OCI-LY7 (cell line): ENCODE data around the gene LILRA2. TPM values are rescaled to one million over a fixed set of nuclear protein-coding genes. Genes with fewer than 3 reads are reported as not detected.

Experiments
- BruUV-seq: library from RNA; stranded (reverse); fragments of 400-500 nt; replicated peaks from 2 replicates; lab custom pipeline; 2021; lab: Mats Ljungman, UMichigan
- CTCF ChIA-PET: fragments of 300-600 bp; sonication (Branson Sonifier 250); formaldehyde crosslinking; loops from one replicate; lab custom pipeline; 2022; ENCODE audit warnings: antibody characterized with exemption; ENCODE audit not compliant: unreplicated experiment; lab: Charles Lee
- POLR2A ChIA-PET: fragments of 300-600 bp; sonication (Branson Sonifier 250); formaldehyde crosslinking; loops from one replicate; lab custom pipeline; 2022; ENCODE audit warnings: antibody characterized with exemption; lab: Charles Lee
- DNase-seq: peaks from one replicate; pipeline ENCODE4 v3.0.0-alpha.2; 2015; ENCODE audit warnings: low spot score
- H2AFZ ChIP-seq: fragments of 200-600 bp; sonication (generic), shearing (Covaris generic); 2 replicates; pipeline ENCODE4 v1.6.1; 2014; ENCODE audit warnings: mild to moderate bottlenecking, antibody characterized with exemption, low read length, moderate library complexity
- H3K27ac ChIP-seq: fragments of 200-600 bp; sonication (generic); 2 replicates; pipeline ENCODE4 v1.5.1; 2014; ENCODE audit warnings: mixed run types, low read depth, mild to moderate bottlenecking, moderate library complexity, low read length, inconsistent platforms; ENCODE audit not compliant: poor library complexity, severe bottlenecking
- H3K36me3 ChIP-seq: fragments of 200-600 bp; sonication (generic); 2 replicates; pipeline ENCODE4 v1.6.1; 2014; ENCODE audit warnings: mild to moderate bottlenecking, antibody characterized with exemption, low read length, moderate library complexity, mixed read lengths; ENCODE audit not compliant: insufficient read depth
- H3K4me1 ChIP-seq: fragments of 200-600 bp; sonication (generic); 2 replicates; pipeline ENCODE4 v1.5.1; 2014; ENCODE audit warnings: mild to moderate bottlenecking, low read length; ENCODE audit not compliant: insufficient read depth, poor library complexity, severe bottlenecking
- H3K4me2 ChIP-seq: fragments of 200-600 bp; sonication (generic); 2 replicates; pipeline ENCODE4 v1.6.1; 2014; ENCODE audit warnings: mild to moderate bottlenecking, low read length
- H3K4me3 ChIP-seq: fragments of 200-600 bp; sonication (generic); 2 replicates; pipeline ENCODE4 v1.5.1; 2014; ENCODE audit warnings: mild to moderate bottlenecking, low read depth, low read length; ENCODE audit not compliant: poor library complexity, severe bottlenecking
- H3K79me2 ChIP-seq: fragments of 200-600 bp; sonication (generic); 2 replicates; pipeline ENCODE4 v1.6.1; 2016; ENCODE audit warnings: low read depth, mild to moderate bottlenecking, low read length, moderate library complexity, mixed read lengths; ENCODE audit not compliant: insufficient read depth
- H3K9me2 ChIP-seq: fragments of 200-600 bp; sonication (generic); 2 replicates; pipeline ENCODE4 v1.6.1; 2016; ENCODE audit warnings: mild to moderate bottlenecking, low read length, mixed read lengths; ENCODE audit not compliant: insufficient read depth
- H3K9me3 ChIP-seq: fragments of 200-600 bp; sonication (generic); 2 replicates; pipeline ENCODE4 v1.6.1; 2014; ENCODE audit warnings: mild to moderate bottlenecking, mixed run types, low read length, mixed read lengths
- H4K20me1 ChIP-seq: fragments of 200-600 bp; sonication (generic); 2 replicates; pipeline ENCODE4 v1.6.1; 2014; ENCODE audit warnings: mild to moderate bottlenecking, antibody characterized with exemption, low read length, moderate library complexity, mixed read lengths; ENCODE audit not compliant: insufficient read depth
- CTCF ChIP-seq: fragments of 200-600 bp; sonication (generic); conservative IDR thresholded peaks from 2 replicates; pipeline ENCODE4 v1.5.1; 2014; ENCODE audit warnings: mild to moderate bottlenecking, antibody characterized with exemption, low read length, moderate library complexity, mixed read lengths
- EZH2phosphoT487 ChIP-seq: fragments of 200-600 bp; sonication (generic); IDR thresholded peaks from 2 replicates; pipeline ENCODE4 v1.6.1; 2018; ENCODE audit warnings: low read depth, borderline replicate concordance, mild to moderate bottlenecking, mixed run types, antibody characterized with exemption, low read length, moderate library complexity, mixed read lengths
- intact Hi-C: fragments of 100-400 bp; cut with micrococcal nuclease; formaldehyde crosslinking; loops from one replicate; pipeline ENCODE4 v1.10.0; 2022; ENCODE audit not compliant: unreplicated experiment
- total RNA-seq, 2 experiments: library from RNA; depleted of rRNA in 1 of 2; stranded (reverse); fragments of >200 nt in 1 of 2; shearing (Covaris generic) in 1 of 2; gene quantifications; 2 replicates each; pipeline ENCODE4 v1.2.3, GENCODE V29; 2014 to 2022

Gene LILRA2
- total RNA-seq, 2 experiments from 2014 or later, result 0.38 to 5.5 TPM

- Histone ChIP-seq H2AFZ (no peak overlapping the region), H3K36me3 (no peaks in the 10 kb centered on the region), H3K9me2 (no peaks in the 10 kb centered on the region), H3K9me3 (no peaks in the 10 kb centered on the region), H3K79me2 (no peaks in the 10 kb centered on the region), H3K4me2 (no peak overlapping the region), H3K27ac (no peak overlapping the region), H3K4me3 (no peak overlapping the region), H4K20me1 (no peaks in the 10 kb centered on the region), H3K4me1 (peaks cover 17% of the 10 kb centered on the region)
- ChIA-PET POLR2A (no interaction called here), CTCF (no interaction called here)
- no peak for DNase-seq
- intact Hi-C loops, result no loop called here
- TF ChIP-seq CTCF (no peak), EZH2phosphoT487 (no peak)
- BruUV-seq, result no TSS peak
These were observed 39.4 kb upstream of the LILRA2 start for GRCh38 chr19:54534156-54534555.

- H2AFZ ChIP-seq, result no peak overlapping the region
- no peak overlapping the region for H3K4me3 ChIP-seq
- ChIA-PET CTCF (no interaction called here), POLR2A (no interaction called here)
- BruUV-seq, result no TSS peak
- DNase-seq, result no peak
- no peaks in the 10 kb centered on the region for H3K79me2 ChIP-seq
- intact Hi-C loops, result no loop called here
- H3K36me3 ChIP-seq, result no peaks in the 10 kb centered on the region
- no peak overlapping the region for H3K27ac ChIP-seq
- no peaks in the 10 kb centered on the region for H3K9me2 ChIP-seq
- H3K9me3 ChIP-seq, result no peaks in the 10 kb centered on the region
- no peak overlapping the region for H3K4me2 ChIP-seq
- peaks cover 17% of the 10 kb centered on the region for H3K4me1 ChIP-seq
- TF ChIP-seq CTCF (no peak), EZH2phosphoT487 (no peak)
- no peaks in the 10 kb centered on the region for H4K20me1 ChIP-seq
These were observed 38.0 kb upstream of the LILRA2 start for GRCh38 chr19:54535601-54536000.

GRCh38 chr19:54536956-54537355, 36.6 kb upstream of the LILRA2 start:
- CTCF ChIA-PET, result no interaction called here
- intact Hi-C loops, result no loop called here

More at GRCh38 chr19:54536956-54537355, 36.6 kb upstream of the LILRA2 start:
- H3K36me3 ChIP-seq, result no peaks in the 10 kb centered on the region
- H3K4me3 ChIP-seq, result no peak overlapping the region
- H2AFZ ChIP-seq, result no peak overlapping the region
- peaks cover 12% of the 10 kb centered on the region for H3K4me1 ChIP-seq
- no peaks in the 10 kb centered on the region for H3K9me3 ChIP-seq
- no peaks in the 10 kb centered on the region for H3K9me2 ChIP-seq
- H3K79me2 ChIP-seq, result no peaks in the 10 kb centered on the region
- H3K27ac ChIP-seq, result no peak overlapping the region
- TF ChIP-seq CTCF, result no peak
- TF ChIP-seq EZH2phosphoT487, result no peak
- POLR2A ChIA-PET, result interaction anchor here (0.6 kb wide), 1 partner anchor 393 kb away, joined by 3 read pairs; no protein-coding TSS in a partner anchor
- H4K20me1 ChIP-seq, result no peaks in the 10 kb centered on the region
- DNase-seq, result no peak
- no peak overlapping the region for H3K4me2 ChIP-seq
- BruUV-seq, result no TSS peak
